Progenitor cell of endocrine pancreas (in vitro differentiated cells): Measurements from ENCODE around the gene ARMS2. TPM values are rescaled to one million over a fixed set of nuclear protein-coding genes. Genes with fewer than 3 reads are reported as not detected.

ENCODE experiments used
- DNase-seq: peaks from one replicate; pipeline ENCODE4 v3.0.0; 2021; ENCODE audit warnings: low spot score; ENCODE audit not compliant: unreplicated experiment
- H3K27ac Mint-ChIP-seq: 2 replicates; pipeline ENCODE4 v1.8.0; 2021; ENCODE audit warnings: mild to moderate bottlenecking, moderate library complexity, mixed read lengths
- H3K27me3 Mint-ChIP-seq: 2 replicates; pipeline ENCODE4 v1.8.0; 2021; ENCODE audit warnings: mixed read lengths
- H3K36me3 Mint-ChIP-seq: 2 replicates; pipeline ENCODE4 v1.8.0; 2022; ENCODE audit warnings: mixed read lengths; ENCODE audit not compliant: insufficient read depth
- H3K4me1 Mint-ChIP-seq: 2 replicates; pipeline ENCODE4 v1.8.0; 2021; ENCODE audit warnings: low read depth, mixed read lengths
- H3K4me3 Mint-ChIP-seq: 2 replicates; pipeline ENCODE4 v1.8.0; 2021; ENCODE audit warnings: low read depth, mild to moderate bottlenecking, moderate library complexity, mixed read lengths
- H3K9me3 Mint-ChIP-seq: 2 replicates; pipeline ENCODE4 v1.8.0; 2021; ENCODE audit warnings: low read depth, mixed read lengths
- CTCF ChIP-seq: fragments of 200-600 bp; sonication (generic); IDR thresholded peaks from one replicate; pipeline ENCODE4 v1.5.0; 2021; ENCODE audit warnings: antibody characterized with exemption, mild to moderate bottlenecking; ENCODE audit not compliant: unreplicated experiment
- total RNA-seq: library from RNA; stranded (reverse); gene quantifications from 2 replicates; pipeline ENCODE4 v1.2.1, GENCODE V29; 2021

Gene ARMS2
- total RNA-seq, 1 donor from 2014 or later: not detected

- no peak for TF ChIP-seq CTCF
- H3K4me1 Mint-ChIP-seq: peaks cover 15% of the 10 kb centered on the region
- peaks cover 26% of the 10 kb centered on the region for H3K27me3 Mint-ChIP-seq
- H3K9me3 Mint-ChIP-seq: no peaks in the 10 kb centered on the region
- H3K36me3 Mint-ChIP-seq: no peaks in the 10 kb centered on the region
- no peak for DNase-seq
- H3K4me3 Mint-ChIP-seq: no peak overlapping the region
- no peak overlapping the region for H3K27ac Mint-ChIP-seq
Measured at GRCh38 chr10:122475591-122476332, 21.3 kb downstream of the ARMS2 start.

- no peak overlapping the region for H3K4me3 Mint-ChIP-seq
- no peak for DNase-seq
- no peak for TF ChIP-seq CTCF
- H3K27ac Mint-ChIP-seq: no peak overlapping the region
- H3K36me3 Mint-ChIP-seq: no peaks in the 10 kb centered on the region
- H3K4me1 Mint-ChIP-seq: peaks cover 15% of the 10 kb centered on the region
- H3K9me3 Mint-ChIP-seq: no peaks in the 10 kb centered on the region
- H3K27me3 Mint-ChIP-seq: peaks cover 21% of the 10 kb centered on the region
Measured at GRCh38 chr10:122476333-122476695, 21.9 kb downstream of the ARMS2 start.

- peaks cover 15% of the 10 kb centered on the region for H3K4me1 Mint-ChIP-seq
- no peak for DNase-seq
- no peak for TF ChIP-seq CTCF
- peaks cover 3% of the 10 kb centered on the region for H3K9me3 Mint-ChIP-seq
- no peak overlapping the region for H3K4me3 Mint-ChIP-seq
- H3K27me3 Mint-ChIP-seq: peaks cover 19% of the 10 kb centered on the region
- H3K36me3 Mint-ChIP-seq: no peaks in the 10 kb centered on the region
- H3K27ac Mint-ChIP-seq: no peak overlapping the region
Measured at GRCh38 chr10:122477436-122477835, 23.0 kb downstream of the ARMS2 start.

- Mint-ChIP-seq H3K27ac (no peak overlapping the region), H3K4me1 (peaks cover 15% of the 10 kb centered on the region), H3K4me3 (no peak overlapping the region)
Measured at GRCh38 chr10:122478971-122479370, 24.5 kb downstream of the ARMS2 start.

More at GRCh38 chr10:122478971-122479370, 24.5 kb downstream of the ARMS2 start:
- TF ChIP-seq CTCF: no peak
- no peak for DNase-seq
- Mint-ChIP-seq H3K9me3 (peaks cover 3% of the 10 kb centered on the region), H3K27me3 (peaks cover 19% of the 10 kb centered on the region), H3K36me3 (no peaks in the 10 kb centered on the region)
